ENCODE measurements around the gene TLE7. TPM values are rescaled to one million over a fixed set of nuclear protein-coding genes. Genes with fewer than 3 reads are reported as not detected.
A peak's percentile ranks its signal among the peaks of the same experiment; 100 is the strongest.

Gene TLE7
- total and polyA plus RNA-seq, 2 of the 8 experiments (the other 6 are each of a cell fraction or from before 2014, with no cell fraction given), result 0.03 TPM; not detected in 1

DNA sequence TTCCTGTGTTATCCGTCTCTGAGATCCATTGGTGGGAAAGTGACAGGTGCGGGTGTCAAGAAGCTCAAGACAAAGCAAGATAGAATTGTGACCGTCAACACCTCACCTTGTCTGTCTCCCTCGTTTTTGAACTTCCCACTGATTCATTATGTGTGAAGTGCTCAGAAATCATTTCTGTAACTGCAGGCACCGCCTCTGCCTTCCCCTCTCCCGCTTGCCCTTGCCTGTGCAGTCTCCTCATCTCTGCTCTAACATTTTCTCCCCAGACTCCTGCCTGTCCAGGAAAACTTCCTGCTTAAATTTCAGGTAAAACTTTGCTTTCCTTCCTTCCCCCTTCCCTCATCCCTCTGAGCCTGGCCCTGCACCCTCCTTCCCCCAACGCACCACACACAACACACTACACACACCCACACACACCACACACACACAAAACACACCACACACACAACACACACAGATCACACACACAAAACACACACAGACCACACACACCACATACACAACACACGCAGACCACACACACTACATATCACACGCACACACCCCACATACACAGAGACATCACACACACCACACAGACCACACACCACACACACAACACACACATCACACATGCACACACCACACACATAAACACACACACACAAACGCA lies 57.7 kb downstream of the TLE7 start:
- FAIRE-seq, result no peak
- no peak for TF ChIP-seq BCL11A (IDR thresholded peaks at IDR 0.05; ENCODE audit: low read depth in 2 of 2, low read length in 2 of 2)
- TF ChIP-seq, protein P1, sequence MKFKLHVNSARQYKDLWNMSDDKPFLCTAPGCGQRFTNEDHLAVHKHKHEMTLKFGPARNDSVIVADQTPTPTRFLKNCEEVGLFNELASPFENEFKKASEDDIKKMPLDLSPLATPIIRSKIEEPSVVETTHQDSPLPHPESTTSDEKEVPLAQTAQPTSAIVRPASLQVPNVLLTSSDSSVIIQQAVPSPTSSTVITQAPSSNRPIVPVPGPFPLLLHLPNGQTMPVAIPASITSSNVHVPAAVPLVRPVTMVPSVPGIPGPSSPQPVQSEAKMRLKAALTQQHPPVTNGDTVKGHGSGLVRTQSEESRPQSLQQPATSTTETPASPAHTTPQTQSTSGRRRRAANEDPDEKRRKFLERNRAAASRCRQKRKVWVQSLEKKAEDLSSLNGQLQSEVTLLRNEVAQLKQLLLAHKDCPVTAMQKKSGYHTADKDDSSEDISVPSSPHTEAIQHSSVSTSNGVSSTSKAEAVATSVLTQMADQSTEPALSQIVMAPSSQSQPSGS (IDR thresholded peaks at IDR 0.05; ENCODE audit: low read length), result no peak
- TF ChIP-seq SUZ12 (IDR thresholded peaks at IDR 0.05; ENCODE audit: low read length), result no peak
- TF ChIP-seq, protein P2, sequence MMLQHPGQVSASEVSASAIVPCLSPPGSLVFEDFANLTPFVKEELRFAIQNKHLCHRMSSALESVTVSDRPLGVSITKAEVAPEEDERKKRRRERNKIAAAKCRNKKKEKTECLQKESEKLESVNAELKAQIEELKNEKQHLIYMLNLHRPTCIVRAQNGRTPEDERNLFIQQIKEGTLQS (IDR thresholded peaks at IDR 0.05; ENCODE audit: insufficient read depth, low read depth, low read length), result no peak
- TF ChIP-seq ASH2L (IDR thresholded peaks at IDR 0.05; ENCODE audit: low read length), result no peak
- no peak for TF ChIP-seq SAP30 (IDR thresholded peaks at IDR 0.05; ENCODE audit: insufficient read depth, insufficient replicate concordance, low read length)
- no peak for TF ChIP-seq PHF8 (conservative IDR thresholded peaks at IDR 0.05; ENCODE audit: low read depth, low read length)
- no peak for TF ChIP-seq TAF1 (IDR thresholded peaks at IDR 0.05; ENCODE audit: low read depth, low read length)
- TF ChIP-seq CHD2 (IDR thresholded peaks at IDR 0.05; ENCODE audit: low read length), result no peak
- no peak for TF ChIP-seq KDM5A (IDR thresholded peaks at IDR 0.05; ENCODE audit: low read length)

More for the DNA sequence above, 57.7 kb downstream of the TLE7 start:
- no peak overlapping the region; the same call in 1 of the 2 replicates for H4K8ac ChIP-seq (ENCODE audit: extremely low read depth, insufficient read depth, low read length)
- no peaks in the 10 kb centered on the region for H3K79me2 ChIP-seq (ENCODE audit: control insufficient read depth in 1 of 2, insufficient read depth in 2 of 2, low read length in 2 of 2)
- no peak overlapping the region for H3K4me2 ChIP-seq (ENCODE audit: insufficient read depth in 1 of 2, low read depth in 2 of 2, low read length in 2 of 2)
- H4K20me1 ChIP-seq (replicated peaks in 1 of 2; ENCODE audit: control insufficient read depth in 1 of 2, insufficient read depth in 2 of 2, low read length in 2 of 2), result peaks cover 0 to 4% of the 10 kb centered on the region in 2 experiments
- no peak overlapping the region for H3K23ac ChIP-seq (ENCODE audit: insufficient read length)
- H2BK120ac ChIP-seq (replicated peaks; ENCODE audit: low read depth, low read length), result no peak overlapping the region
- peak overlapping the region; percentile 89; the same call in 1 of the 2 replicates for H2BK15ac ChIP-seq (ENCODE audit: low read length)
- peak overlapping the region; percentile 75 for H4K91ac ChIP-seq (replicated peaks; ENCODE audit: insufficient read length, low read length)
- H3K27me3 ChIP-seq (replicated peaks in 1 of 4; ENCODE audit: control insufficient read depth in 3 of 4, extremely low read depth in 1 of 4, insufficient read depth in 3 of 4, low read length in 3 of 4), result 0 out of 7 replicates have a peak, but pooled peaks cover 0 to 2% (median 0%) of the 10 kb centered on the region in 4 experiments
- H3K18ac ChIP-seq (ENCODE audit: extremely low read depth, low read length), result no peak overlapping the region
- peak overlapping the region; percentile 4 for H2BK20ac ChIP-seq (ENCODE audit: low read length)
- H3K36me3 ChIP-seq (ENCODE audit: control insufficient read depth in 2 of 4, insufficient read depth in 4 of 4, low read length in 3 of 4), result no peaks in the 10 kb centered on the region
- H3K4ac ChIP-seq (replicated peaks; ENCODE audit: insufficient read length, low read depth, low read length), result peak overlapping the region; percentile 81
- H2AK5ac ChIP-seq (ENCODE audit: low read depth, low read length), result peak overlapping the region; percentile 42
- H3K4me1 ChIP-seq (replicated peaks in 1 of 4; ENCODE audit: control insufficient read depth in 3 of 4, insufficient read depth in 4 of 4, low read length in 3 of 4), result peaks cover 13 to 20% (median 17%) of the 10 kb centered on the region in 4 experiments; a peak in 5 of 7 replicates
- H2BK5ac ChIP-seq (ENCODE audit: low read depth, low read length), result peak overlapping the region; percentile 8
- no peak overlapping the region for H2AFZ ChIP-seq (ENCODE audit: low read length)
- H3K9me3 ChIP-seq (ENCODE audit: insufficient read depth in 2 of 2, low read depth in 1 of 2, low read length in 1 of 2), result no peaks in the 10 kb centered on the region
- peaks cover 4% of the 10 kb centered on the region; the same call in 1 of the 2 replicates for H3K23me2 ChIP-seq (ENCODE audit: low read depth, low read length)
- 81% methylated on average over 10 of the region's 10 CpGs; no CpG with 5 or more reads in 1 of the 2 experiments for WGBS, 2 experiments (ENCODE audit: extremely low coverage in 1 of 2, insufficient coverage in 1 of 2, insufficient read length in 1 of 2, insufficient replicate concordance in 2 of 2, low coverage in 1 of 2, low lambda C conversion rate in 2 of 2, missing lambda C conversion rate in 1 of 2)
- H3K9ac ChIP-seq (replicated peaks in 1 of 4; ENCODE audit: extremely low read depth in 1 of 4, low read depth in 3 of 4, low read length in 3 of 4), result peak overlapping the region in 1 of 4 experiments; percentile 27; a peak in 2 of 7 replicates
- POLR2A ChIA-PET (ENCODE audit: partially characterized antibody), result interaction anchor here (1.6 to 2.2 kb wide), 2 partner anchors 10 to 13 kb away, joined by 6 to 7 read pairs; no protein-coding TSS in a partner anchor
- no peak overlapping the region for H3K14ac ChIP-seq (ENCODE audit: insufficient read length)
- H3K27ac ChIP-seq (ENCODE audit: low read depth, low read length), result no peak overlapping the region
- no peak for DNase-seq (ENCODE audit: low read depth in 1 of 2, low spot score in 2 of 2)
- peak overlapping the region; percentile 98 for H3K56ac ChIP-seq (replicated peaks; ENCODE audit: insufficient read length, low read depth, low read length)
- no peak overlapping the region for H3K4me3 ChIP-seq (ENCODE audit: extremely low read depth in 1 of 4, insufficient read depth in 2 of 4, low read depth in 3 of 4, low read length in 4 of 4)
- peak overlapping the region; percentile 65 for H2BK12ac ChIP-seq (ENCODE audit: low read depth, low read length)
- CTCF ChIA-PET (ENCODE audit: partially characterized antibody), result interaction anchor here (1.6 to 2.4 kb wide), 2 partner anchors 24 to 28 kb away, joined by 9 to 23 read pairs; no protein-coding TSS in a partner anchor
- no peak overlapping the region for H4K5ac ChIP-seq (ENCODE audit: insufficient read length, low read depth, low read length)
- no peaks in the 10 kb centered on the region for H3K79me1 ChIP-seq (ENCODE audit: low read depth, low read length)
